GM18858 (cell line): ENCODE data around the gene ANKRD52.
"Not testable (repeated sequence)": the region's sequence is repeated elsewhere in the genome, so short reads cannot be mapped to it uniquely, and the experiment has no call there.

Experiments used
- ATAC-seq: cut with Tn5 transposase; IDR thresholded peaks from one replicate; pipeline ENCODE4 v1.9.1; 2021; ENCODE audit not compliant: unreplicated experiment

The ANKRD52 gene

DNA sequence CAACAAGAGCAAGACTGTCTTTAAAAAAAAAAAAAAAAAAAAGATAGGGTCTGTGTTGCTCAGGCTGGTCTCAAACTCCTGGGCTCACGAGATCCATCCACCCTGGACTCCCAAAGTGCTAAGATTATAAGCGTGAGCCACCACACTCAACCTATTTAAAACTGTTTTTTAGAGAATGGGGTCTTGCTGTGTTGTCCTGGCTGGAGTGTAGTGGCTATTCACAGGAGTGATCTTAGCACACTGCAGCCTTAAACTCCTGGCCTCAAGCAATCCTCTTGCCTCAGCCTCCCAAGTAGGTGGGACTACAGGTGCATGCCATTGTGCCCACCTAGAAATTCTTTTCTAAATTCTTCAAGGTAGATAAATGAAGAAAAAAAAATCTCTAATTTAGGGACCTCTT, 16.1 kb upstream of the ANKRD52 start:
- no peak for ATAC-seq

GRCh38 chr12:56272468-56272867, 14.3 kb upstream of the ANKRD52 start:
- not testable (repeated sequence) for ATAC-seq

- no peak for ATAC-seq
These were observed 12.8 kb upstream of the ANKRD52 start for GRCh38 chr12:56271031-56271430.

- ATAC-seq, result no peak
These were observed 9.4 kb upstream of the ANKRD52 start for GRCh38 chr12:56267443-56268071.

DNA sequence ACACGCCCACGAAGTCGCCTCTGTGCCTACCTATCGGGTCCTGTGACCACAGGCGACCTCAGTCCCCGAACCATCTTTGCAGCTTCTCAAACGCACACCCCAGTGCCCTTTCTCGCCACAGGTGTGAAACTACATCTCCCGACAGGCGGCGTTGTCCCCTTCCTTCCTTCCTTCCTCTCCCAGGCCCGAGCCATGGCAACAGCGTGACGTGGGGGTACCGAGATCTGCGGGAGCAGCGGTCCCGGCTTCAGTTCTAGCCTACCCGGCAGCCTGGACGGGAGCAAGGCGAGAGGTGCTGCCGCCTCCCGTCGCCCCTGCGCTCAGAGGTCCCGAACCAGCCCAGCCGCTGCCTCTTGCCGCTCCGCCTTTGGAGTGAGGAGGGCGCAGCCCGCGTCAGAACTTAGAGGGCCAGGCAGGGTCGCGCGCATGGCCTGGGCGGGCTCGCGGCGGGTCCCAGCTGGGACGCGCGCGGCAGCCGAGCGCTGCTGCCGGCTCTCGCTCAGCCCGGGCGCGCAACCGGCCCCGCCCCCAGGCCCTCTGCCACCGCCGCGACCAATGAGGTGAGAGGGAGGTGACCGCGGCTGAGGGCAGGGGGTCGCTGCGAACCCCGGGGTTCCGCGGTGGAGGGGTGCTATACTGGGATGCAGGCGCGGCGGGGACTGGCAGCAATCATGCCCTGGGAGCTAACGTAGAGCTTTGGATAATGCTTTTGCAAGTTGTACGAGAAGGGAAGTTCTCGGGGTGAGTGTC, 8.7 kb upstream of the ANKRD52 start, which contains the start of gene COQ10A:
Gene COQ10A (plus strand): TSS at position 250 of the 750 bp plus-strand sequence. CDS start 177 bp downstream, at position 427.
- ATAC-seq, result peak; percentile 77

DNA sequence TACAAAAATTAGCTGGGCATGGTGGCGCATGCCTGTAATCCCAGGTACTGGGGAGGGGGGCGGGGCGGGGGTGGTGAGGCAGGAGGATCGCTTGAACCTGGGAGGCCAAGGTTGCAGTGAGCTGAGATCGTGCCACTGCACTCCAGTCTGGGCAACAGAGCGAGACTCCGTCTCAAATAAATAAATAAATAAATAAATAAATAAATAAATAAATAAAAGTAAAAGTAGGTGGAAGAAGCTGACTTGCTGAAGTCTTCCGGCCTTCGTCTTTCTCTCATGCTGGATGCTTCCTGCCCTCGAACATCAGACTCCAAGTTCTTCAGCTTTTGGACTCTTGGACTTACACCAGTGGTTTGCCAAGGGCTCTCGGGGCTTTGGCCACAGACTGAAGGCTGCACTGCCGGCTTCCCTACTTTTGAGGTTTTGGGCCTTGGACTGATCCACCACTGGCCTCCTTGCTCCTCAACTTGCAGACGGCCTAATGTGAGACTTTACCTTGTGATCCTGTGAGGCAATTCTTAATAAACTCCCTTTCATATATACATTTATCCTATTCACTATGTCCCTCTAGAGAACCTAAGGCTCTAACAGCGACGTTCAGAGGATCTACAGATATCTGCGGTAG, 8.0 kb upstream of the ANKRD52 start:
- ATAC-seq, result not testable (repeated sequence)

- not testable (repeated sequence) for ATAC-seq
These were observed 4.8 kb upstream of the ANKRD52 start for GRCh38 chr12:56262955-56263354.

GRCh38 chr12:56261503-56262232, 3.5 kb upstream of the ANKRD52 start:
- ATAC-seq, result no peak

GRCh38 chr12:56260921-56261320, 2.7 kb upstream of the ANKRD52 start:
- no peak for ATAC-seq

DNA sequence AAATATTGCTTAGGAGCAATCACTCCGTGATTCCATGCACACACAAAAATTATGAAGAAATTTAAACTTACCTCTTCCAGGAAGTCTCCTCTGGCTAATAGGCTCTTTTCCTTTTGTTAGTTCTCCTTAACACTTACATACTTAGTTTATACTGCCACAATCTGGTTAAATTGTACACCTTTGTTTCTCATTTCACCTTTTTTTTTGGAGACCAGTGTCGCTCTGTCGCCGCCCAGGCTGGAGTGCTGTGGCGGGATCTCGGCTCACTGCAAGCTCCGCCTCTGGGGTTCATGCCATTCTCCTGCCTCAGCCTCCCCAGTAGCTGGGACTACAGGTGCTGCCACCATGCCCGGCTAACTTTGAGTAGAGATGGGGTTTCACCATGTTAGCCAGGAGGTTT, 2.2 kb upstream of the ANKRD52 start:
- no peak for ATAC-seq

DNA sequence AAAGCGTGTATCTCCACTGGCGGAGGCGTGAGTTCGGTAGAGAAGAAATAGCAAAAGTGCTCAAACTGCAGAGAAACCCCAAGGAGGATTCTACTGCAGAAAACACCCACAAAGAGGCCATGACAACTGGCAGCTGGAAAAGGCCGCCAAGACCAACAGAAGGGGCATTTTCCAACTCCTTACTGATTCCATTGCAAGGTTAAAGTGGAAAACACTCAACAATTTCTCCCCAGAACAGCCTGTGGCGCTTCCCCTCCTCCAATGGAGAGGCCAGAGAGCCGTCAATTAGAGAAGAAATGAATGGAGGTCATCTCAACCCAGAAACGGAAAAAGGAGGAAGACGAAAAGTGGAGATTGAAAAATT, 618 bp upstream of the ANKRD52 start:
- no peak for ATAC-seq

- ATAC-seq, result no peak
These were observed 605 bp downstream of the ANKRD52 start for GRCh38 chr12:56257491-56258067.

DNA sequence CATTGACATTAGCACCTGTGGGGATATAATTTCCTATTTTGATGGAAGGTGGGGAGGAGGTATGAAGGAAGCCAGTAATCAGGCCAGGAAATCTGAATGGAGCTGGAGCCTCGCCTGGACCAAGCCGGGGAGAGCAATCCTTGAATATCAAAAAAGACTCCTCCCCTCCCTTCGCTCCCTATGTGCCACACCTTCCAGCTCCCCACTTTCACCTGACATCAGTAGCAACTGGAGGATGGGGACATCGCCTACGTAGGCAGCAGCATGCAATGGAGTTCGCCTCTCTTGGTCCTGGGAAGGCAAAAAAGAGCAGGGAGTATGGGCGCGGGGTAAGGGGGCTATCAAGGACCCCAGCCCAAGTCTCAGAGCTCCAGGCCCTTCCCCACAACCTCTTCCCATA, 1.1 kb downstream of the ANKRD52 start:
- no peak for ATAC-seq

GRCh38 chr12:56256326-56256960, 1.7 kb downstream of the ANKRD52 start:
- no peak for ATAC-seq

- no peak for ATAC-seq
These were observed 2.5 kb downstream of the ANKRD52 start for GRCh38 chr12:56255671-56256070.

DNA sequence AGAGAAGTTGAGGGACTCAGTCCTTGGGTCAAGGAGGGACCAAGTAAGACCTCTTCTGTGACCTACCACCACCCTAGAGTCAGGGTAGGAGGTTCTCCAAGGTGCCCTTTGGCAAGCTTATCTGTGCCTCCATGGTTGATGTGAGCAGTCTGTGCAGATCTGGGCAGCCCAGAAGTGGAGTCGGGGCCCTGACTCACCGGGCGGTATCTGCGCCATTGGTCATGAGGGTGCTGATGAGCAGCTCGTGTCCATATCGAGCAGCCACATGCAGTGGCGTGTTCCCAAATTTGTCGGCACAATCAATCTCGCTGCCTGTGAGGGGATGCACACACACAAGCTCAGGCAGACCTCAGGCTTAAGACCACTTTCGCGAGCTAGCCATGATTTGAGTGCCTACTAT, 5.1 kb downstream of the ANKRD52 start:
- no peak for ATAC-seq

DNA sequence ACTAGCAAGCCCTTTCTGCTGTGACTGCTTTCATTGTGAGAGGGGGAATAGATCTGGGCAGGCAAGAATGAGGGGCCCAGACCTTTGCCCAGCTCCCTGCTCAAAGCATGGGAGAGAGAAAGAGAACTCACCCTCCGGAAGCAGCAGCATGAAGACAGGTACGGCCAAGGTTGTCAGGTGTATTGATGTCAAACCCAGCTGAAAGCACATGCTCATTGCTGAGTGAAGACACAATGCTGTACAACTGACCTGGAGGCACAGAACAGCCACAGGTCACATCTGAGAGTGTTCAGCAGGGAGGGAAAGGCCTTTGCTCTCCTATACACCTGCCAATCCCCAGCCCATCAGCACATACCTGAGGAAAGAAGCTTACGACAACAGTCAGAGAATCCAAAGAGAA, 5.5 kb downstream of the ANKRD52 start:
- no peak for ATAC-seq

DNA sequence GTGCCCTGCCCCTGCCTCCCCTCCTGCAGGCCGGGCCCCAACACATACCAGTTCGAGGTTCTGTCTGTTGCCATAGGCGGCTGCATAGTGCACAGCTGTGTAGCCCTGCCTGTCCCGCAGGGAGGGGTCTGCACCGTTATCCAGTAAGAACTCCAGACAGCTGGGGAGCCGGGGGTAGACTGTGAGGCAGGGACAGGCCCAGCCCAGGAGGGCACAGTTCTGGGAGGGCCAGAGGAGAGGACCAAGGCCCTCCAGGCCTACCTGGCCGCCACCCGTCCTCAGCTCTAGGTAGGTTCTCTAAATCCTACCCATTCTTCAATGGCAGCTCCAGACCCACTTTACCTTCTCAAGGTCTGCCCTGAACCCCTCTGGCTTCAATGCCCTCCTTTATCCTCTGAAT, 9.5 kb downstream of the ANKRD52 start:
- ATAC-seq, result no peak

DNA sequence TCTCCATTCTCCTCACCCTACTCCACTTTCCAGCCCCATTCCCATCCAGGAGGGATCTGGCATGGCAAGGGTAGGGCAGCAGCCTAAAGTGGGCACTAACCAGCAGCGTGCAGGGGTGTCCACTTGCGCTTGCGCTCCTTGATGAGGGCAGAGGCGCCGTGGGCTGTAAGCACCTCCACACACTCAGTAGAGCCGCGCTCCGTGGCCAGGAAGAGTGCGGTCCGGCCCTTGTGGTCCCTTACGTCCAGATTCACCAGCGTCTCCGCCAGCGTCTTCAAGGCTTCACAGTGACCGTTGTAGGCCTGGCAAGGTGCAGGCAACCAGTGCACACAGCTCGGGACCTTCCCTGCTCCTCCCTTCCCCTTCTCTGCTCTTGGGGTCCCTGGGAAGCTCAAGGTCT, 10.3 kb downstream of the ANKRD52 start:
- ATAC-seq, result no peak

DNA sequence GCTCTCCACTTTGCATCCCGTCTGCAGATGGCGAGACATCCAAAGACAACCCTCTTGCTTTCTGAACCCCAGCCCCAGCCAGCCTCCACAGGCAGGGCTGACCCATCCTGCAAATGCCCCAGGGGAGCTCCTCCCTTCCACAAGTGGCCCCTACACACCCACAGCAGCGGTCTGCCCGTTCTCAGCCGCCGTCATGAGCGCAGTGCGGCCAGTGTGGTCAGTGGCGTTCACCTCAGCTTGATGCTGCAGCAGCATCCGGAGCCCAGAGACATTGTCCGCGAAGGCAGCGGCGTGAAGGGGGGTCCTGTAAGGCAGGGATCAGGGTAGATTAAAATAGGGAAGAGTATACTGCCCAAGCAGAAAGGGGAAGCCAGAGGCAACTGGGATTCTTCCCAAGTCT, 13.7 kb downstream of the ANKRD52 start:
- no peak for ATAC-seq

DNA sequence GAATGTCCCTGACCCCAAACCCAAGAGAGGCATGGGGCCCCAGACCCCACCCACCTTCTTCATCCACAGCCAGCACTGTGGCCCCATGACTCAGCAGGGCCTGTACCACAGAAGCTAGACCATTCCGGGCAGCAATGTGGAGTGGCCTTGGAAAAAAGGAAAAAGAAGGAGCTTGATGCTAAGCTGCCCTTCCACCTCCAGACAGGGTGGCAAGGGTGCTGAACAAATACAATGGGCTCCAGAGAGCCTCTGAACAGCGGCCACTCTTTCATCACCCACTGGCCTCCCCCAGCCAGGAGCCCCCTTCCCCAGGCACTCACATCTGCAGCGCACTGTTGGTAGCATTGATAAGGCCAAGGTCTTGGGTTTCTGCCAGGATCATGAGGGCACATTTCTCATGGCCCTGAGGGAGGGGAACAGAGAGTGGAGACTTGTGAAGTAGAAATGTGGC, 14.4 kb downstream of the ANKRD52 start:
- ATAC-seq, result no peak
